Measurements from ENCODE around the gene BICDL1.
A peak's percentile ranks its signal among the peaks of the same experiment; 100 is the strongest.

Gene BICDL1

GRCh38 chr12:120081641-120082040 is 92.6 kb downstream of the BICDL1 start:
- no peak for DNase-seq

DNA sequence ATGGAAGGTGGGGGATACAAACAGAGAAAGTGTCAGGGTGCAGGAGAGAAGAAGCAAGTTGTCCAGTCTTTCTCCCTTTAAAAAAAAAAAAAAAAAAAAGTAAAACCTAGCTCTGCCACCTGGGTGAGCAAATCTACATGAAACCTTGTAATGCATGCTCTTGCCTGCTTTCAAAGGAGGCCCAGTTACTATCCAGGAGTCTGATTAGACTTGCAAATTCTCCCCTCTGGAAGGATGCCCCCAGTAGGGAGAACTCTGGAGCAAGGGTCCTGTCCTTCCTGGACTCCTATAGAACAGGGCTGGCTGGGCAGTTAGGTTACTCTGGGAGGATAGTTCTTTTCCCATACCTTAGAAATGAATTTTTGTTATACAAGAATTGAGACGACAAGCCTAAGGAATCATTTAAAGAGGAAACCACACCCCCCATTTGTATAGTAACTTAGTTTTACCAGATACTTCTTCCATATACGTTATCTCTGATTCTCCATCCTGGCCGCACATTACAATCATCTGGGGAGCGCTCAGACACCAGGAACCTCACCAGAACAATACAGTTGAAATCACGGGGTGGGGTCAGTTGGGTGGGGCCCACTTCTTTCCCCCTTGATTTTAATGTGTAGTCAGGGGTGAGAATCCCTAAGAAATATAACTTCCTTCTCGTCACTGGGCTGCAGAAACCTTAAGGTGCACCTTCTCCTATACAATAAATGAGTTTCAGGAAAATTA is 97.0 kb downstream of the BICDL1 start:
- no peak for DNase-seq

GRCh38 chr12:120086801-120087621 is 98.0 kb downstream of the BICDL1 start:
- DNase-seq: peak; percentile 93

DNA sequence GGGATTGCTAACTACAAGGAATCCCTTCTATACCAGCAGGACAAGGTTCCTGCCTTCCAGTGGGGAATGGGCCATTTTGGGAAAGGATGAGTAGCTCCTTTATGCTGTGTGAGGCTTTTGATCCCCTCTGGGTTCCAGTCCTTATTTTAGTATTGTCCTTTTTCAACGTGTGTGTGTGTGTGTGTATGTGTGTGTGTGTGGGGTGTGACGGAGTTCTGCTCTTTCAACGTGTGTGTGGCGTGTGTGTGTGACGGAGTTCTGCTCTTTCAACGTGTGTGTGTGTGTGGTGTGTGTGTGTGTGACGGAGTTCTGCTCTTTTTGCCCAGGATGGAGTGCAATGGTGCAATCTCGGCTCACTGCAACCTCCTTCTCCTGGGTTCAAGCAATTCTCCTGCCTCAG is 100.1 kb downstream of the BICDL1 start:
- no peak for DNase-seq

DNA sequence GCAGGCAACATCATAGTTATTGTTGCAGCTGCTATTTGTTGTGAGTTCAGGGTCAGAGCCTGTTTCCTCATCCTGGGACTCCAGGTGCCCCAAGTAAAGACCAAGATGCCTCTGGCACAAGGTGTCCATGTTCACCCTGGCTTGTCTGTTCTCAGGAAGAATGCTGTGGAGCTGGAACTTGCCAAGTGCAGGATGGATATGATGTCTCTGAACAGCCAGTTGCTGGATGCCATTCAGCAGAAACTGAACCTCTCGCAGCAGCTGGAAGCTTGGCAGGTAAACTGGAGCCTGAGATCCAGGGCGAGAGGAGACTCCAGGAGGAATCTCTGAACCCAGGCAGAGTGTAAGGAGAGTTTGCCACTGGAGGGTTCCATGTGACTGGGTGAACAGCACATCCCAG is 100.8 kb downstream of the BICDL1 start:
- DNase-seq: no peak

DNA sequence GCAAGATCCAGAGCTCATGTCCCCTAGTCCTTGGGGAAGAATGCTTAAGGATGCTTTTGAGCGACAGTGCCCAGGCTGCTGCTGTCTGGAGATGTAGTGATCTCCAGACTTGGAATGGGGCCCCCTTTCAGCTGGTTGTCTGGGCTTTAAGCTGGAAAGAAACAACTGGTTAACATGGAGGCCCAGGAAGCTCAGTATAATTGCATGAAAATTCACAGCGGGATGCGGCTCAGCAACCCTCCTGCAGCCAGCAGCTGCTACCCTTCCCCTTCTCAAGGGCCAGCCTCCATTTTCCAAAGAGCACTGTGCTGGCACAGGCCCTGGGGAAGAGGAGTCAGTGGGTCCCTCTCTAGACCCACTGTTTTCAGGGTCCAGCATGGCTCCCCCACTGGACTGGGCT is 101.2 kb downstream of the BICDL1 start:
- no peak for DNase-seq

- no peak for DNase-seq
Observed at GRCh38 chr12:120090626-120091295, 101.7 kb downstream of the BICDL1 start.

- no peak for DNase-seq
Observed at GRCh38 chr12:120091371-120092090, 102.5 kb downstream of the BICDL1 start.

DNA sequence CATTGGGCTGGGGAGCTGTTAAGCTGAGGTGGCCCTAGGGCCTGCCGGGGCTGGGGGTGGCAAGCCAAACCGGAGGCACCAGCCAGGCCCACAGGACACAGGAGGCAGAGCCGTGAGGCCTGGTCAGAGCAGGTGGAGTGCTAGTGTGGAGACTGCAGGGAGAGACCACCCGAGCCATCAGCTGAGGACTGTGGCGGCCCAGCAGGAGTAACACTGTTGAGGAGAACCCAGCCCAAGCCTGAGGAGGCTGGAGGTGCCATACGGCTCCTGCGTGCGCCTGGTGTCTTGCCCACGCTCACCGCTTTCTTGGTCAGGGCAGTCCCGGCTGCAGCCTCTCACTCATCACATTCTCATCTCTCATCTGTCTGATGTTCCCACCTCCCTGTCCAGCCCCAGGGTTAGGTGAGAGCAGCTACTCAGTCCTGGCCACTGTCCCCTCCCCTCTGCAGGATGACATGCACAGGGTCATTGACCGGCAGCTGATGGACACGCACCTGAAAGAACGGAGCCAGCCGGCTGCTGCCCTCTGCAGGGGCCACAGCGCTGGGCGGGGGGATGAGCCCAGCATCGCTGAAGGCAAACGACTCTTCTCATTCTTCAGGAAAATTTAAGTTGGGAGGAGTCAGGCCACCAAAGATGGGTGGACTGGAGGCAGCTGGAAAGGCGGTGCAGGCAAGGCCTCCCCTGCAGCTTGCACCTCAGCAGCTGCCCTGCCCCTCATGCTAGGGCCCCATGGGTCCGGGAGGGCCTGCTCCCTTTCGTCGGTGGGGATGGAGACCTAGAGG is 103.7 kb downstream of the BICDL1 start:
- no peak for DNase-seq

- DNase-seq: no peak
Observed at GRCh38 chr12:120093336-120093591, 104.2 kb downstream of the BICDL1 start.

DNA sequence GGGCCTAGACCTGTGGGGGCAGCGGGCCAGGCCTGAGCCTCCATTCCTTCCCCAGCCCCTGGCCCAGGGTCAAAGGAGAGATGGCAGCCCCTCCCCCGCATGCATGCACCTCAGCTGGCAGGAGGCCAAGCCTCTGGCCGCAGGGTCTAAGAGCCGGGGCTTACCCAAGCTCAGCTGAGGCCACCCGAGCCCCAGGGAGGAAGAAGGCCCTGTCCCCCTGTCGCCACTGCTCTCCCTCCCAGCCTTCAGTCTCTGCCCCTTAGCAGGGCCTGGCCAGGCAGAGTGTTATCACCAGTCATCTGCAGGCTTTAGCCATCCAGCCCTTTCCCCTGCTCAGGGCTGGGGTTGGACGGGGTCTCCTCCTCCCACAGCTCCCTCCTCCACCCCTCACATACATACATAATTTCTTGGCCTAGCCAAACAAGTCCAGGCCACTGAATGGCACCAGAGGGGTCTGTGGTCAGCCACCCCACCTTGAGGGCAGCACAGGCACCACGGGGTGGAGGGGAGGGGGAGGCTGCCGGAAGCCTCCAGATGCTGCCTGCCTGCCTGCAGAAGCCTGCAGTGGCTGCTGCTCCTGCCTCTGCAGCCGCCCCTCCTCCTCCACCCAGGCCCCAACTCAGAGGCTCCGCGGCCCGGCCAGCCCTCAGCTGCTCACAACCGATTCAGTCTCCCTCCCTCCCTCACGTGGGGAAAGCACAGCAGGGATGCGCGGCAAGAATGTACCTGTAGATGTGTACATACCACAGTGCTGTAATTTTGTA is 104.7 kb downstream of the BICDL1 start:
- no peak for DNase-seq

GRCh38 chr12:120094485-120094884 is 105.4 kb downstream of the BICDL1 start:
- DNase-seq: peak; percentile 47

DNA sequence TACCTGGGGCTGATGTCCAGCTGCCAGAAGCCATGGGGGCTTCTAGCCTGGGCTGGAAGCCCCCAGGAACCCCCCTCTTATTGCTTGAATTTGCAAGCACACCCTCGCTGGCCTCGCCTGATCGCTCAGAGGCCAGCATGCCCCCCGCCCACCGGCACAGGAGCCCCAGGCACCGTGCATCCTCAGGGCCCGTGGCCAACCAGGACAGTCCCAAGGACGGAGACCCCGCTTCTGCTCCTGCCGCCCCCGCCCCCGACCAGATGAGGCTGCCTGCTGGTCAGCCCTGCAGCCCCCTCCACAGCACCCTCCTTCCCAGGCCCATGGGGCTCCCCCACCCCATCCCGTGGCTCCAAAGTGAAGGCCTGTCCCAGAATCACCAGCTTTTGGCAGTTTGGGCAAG is 106.3 kb downstream of the BICDL1 start:
- DNase-seq: no peak

DNA sequence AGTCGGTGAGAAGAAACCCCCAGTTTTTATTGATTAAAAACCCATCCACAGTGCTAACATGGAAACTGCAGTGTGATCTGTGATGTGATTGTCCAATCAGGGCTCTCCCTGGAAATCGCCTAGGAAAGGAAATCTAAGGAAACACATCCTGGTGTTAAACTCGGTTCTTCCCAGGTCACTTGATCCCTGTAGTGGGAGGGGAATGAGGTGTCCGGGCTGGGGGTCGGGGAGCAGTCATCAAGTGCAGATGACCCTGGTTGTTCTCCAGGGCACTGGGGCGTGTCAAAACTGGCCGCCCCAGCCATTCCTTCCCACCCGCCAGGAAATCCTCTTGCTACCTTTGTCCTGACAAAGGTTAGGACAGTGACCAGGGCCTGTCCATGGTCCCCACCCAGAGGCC is 106.7 kb downstream of the BICDL1 start:
- no peak for DNase-seq

DNA sequence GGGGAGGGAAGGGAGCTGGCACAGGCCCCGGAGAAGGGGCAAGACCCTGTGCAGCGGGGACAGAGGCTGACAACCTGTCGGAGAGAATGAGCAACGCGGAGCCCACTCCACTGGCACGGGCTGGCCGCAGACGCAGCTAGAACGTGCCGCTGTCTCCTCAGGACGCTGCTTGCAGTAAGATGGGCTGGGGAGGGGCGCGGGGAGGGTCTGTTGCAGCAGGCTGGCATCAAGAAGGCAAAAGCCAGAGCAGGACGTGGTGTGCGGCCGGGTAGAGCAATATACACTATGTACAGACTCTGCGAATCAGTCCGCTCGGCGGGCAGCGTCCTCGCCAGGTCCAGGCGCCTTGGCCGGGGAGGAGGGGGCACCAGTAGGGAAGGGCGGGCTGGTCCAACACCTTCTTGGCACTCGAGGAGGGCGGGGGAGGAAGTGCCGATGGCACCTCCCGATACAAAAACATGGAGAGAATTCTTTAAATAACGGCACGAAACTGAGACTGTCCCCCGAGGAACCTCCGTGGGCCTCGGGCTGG is 107.7 kb downstream of the BICDL1 start:
- no peak for DNase-seq

DNA sequence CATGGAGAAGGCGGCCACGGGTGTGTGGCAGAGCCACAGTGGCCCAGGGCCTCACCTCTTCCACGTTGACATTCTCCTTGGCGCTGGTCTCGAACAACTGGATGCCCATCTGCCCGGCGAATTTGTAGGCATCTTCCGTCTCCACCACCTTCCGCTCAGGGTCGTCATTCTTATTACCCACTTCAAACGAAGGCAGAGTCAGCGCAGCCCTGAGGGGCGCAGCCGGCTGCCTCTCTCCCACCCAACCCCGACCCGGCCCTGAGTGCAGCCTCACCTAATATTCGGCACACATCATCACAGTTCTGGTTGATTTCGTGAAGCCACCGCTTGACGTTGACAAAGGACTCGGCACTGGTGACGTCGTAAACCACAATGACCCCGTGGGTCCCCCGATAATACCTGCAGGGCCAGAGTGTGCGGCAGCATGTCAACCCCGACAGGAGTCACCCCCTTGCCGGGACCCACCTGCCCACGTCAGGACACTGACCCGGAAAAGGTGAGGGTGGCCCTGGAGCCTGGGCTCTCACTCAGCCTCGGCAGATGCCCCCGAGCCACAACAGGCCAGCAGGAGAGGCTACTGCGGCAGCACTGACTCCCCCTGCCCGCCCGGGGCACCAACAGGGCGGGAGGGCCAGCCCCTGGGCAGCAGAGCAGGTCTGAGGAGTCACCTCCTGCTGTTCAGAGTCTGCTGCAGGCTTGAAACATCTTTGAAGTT is 109.9 kb downstream of the BICDL1 start:
- no peak for DNase-seq

DNA sequence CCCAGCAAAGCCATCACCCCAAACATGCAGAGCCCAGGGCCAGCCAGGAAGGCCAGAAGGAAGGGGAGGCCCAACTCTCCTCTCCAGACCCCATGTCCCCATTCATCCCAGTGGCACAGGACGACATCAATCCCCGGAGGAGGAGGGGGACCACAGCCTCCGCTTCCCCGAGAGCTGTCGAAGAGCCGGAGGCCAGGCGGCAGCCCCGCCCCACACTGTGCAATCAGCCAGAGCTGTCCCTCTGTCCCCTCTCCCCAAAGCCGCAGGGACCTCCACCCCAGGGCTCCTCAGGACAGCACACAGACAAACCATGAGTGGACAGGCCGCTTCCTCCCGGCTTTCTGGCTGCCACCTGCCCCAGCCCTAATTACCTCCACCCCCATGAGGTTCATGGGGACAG is 110.7 kb downstream of the BICDL1 start:
- no peak for DNase-seq

DNA sequence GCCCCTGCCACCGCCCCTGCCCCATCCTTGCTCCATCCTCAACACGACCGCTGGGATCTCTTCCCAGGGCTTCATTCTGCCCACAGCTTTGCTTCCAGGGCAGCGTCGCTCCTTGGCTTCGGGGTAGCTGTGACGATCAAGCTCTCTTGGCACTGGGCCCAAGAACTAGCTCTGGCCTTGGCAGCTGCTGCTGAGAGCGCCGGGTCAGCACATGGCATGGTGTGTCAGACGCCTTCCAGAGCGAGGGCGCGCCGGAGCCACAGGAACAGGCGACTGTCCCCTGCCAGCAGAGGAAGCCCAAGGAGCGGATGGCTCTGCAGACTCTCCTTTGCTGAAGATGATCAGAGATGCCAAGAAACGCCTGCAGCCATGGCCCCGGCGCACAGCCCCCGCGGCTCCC is 111.6 kb downstream of the BICDL1 start:
- DNase-seq: peak; percentile 60

- DNase-seq: no peak
Observed at GRCh38 chr12:120101182-120101581, 112.1 kb downstream of the BICDL1 start.

- no peak for DNase-seq
Observed at GRCh38 chr12:120101617-120102016, 112.6 kb downstream of the BICDL1 start.

All from NCI-H446 treated with DMSO at 0.1 percent for 48 hours (cell line).